SH-SY5Y (cell line): ENCODE data around the gene PHACTR1.

Experiments used
- GATA2 ChIP-seq: IDR thresholded peaks from 2 replicates; pipeline ENCODE4 v1.6.1; 2011; ENCODE audit warnings: mild to moderate bottlenecking, low read depth, low read length
- GATA3 ChIP-seq: IDR thresholded peaks from 2 replicates; pipeline ENCODE4 v1.6.1; 2011; ENCODE audit warnings: low read depth, mild to moderate bottlenecking, low read length, moderate library complexity

Gene PHACTR1

DNA sequence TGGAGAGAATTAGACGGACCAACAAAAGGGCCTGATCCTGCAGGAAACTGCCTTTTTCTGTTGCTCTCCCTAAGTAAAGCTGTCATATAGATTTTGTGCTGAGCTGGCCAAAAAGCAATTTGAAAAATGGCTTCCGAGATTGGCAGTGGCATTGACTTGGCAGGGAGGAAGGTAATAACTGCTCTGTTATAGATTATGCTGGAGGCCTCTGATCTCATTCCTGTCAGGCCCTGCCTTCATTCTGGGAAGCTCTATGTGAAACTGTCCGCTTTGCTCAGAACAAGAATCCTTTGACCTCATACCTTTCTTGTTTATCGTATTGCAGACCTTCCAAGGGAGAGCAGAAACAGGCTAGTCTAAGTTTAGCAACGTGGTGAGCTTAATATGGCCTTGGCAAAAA lies 234.4 kb downstream of the PHACTR1 start:
- TF ChIP-seq GATA3 (no peak), GATA2 (no peak)

DNA sequence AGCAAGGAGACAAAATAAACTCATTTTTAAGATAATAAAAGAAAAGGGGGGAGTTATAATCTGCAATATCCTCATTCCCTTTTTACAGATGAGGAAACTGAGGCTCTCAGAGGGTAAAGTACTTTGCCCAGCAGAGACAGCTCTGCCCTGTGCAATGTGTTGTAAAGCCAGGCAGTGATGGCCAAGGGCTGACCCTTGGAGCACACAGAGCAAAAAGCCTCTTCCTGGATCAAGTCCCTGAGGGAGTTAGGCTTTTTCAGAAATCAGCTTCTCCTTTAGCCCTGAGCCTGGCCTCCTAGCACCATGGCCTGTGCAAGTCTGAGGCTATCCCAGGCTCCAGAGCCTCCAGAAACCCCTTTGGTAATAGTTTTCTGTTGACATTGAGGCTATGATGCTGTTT lies 234.8 kb downstream of the PHACTR1 start:
- TF ChIP-seq GATA3 (no peak), GATA2 (no peak)

DNA sequence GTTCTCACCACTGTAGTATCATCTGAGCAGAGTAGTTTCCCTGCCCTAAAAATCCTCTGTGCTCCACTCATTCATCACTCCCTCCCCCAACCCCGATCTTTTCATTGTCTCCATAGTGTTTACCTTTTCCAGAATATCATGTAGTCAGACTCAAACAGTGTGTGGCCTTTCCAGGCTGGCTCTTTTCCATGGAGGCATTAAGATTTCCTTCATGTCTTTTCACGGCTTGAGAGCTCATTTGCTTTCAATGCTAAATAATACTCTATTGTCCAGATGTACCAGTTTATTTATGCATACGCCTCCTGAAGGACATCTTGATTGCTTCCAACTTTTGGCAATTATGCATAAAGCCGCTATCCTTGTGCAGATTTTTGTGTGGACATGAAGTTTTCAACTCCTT lies 235.8 kb downstream of the PHACTR1 start:
- no peak for TF ChIP-seq GATA2
- no peak for TF ChIP-seq GATA3

DNA sequence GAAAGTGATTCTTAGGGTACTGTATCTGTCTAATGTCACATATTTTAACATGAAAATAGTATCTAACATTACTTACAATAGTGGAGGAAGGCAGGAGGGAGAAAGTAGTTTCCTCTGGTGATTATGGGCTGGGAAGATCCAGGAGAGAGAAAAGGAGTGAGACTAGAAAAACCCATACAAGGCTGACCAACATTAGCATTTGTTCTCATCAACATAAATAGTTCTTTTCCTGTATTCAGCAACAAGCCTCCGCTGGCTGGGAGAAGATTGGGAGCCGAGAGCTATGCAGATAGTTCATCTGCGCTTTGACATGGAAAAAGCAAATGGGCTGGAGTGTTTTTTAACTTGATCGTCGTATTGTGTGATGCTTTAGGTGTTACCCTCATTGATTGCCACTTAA lies 239.4 kb downstream of the PHACTR1 start:
- TF ChIP-seq GATA2 (no peak), GATA3 (no peak)

DNA sequence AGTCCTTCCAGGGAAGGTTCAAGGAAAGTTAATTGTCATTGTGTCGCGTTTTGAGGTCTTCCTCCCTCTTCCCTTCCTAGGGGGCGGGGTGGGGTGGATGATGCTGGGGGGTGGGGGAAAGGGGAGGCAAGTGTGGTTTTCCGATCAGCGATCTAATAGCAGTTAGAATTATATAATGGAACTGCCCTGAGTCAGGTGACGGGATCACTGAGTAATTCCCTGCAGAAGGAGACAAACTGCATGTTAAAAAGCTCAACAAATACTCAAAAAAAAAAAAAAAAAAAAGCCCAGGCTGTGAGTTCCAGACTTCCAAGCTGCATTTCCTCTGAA lies 240.4 kb downstream of the PHACTR1 start:
- no peak for TF ChIP-seq GATA3
- TF ChIP-seq GATA2 = no peak

DNA sequence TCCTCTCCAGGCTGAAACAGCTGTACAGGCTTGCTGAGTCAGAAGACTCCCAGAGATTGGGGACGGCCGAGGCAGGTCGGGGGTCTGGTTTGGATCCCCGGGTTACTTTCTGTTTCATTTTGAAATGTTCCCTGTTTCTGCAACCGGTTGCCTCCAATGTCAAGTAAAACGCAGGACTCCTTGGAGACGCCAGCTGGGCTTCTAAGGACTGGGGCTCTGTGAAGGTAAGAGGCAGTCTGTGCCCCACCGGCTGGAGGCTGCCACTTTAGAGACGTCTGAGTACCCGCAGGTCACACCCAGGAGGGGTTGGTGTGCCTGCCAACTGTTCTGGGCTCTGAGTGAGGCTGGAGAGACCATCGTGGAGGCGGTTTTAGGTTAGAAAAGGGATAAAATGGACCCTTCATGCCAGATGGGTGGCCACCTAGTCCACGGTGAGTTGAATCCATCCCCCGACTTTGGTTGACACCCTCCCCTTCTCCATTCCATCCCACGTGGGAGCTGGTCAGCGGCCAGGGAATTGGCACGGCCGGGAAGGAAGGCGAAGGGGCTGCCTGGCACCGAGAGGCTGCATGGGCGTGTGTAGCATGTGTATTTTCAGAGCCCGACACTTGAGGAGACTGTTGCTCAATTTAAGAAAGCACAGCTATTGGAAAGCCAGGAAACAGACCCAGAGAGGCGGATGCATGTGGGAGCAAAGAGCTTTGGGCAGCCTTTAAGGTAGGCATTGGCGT lies 240.9 kb downstream of the PHACTR1 start:
- TF ChIP-seq GATA2 (no peak), GATA3 (no peak)

DNA sequence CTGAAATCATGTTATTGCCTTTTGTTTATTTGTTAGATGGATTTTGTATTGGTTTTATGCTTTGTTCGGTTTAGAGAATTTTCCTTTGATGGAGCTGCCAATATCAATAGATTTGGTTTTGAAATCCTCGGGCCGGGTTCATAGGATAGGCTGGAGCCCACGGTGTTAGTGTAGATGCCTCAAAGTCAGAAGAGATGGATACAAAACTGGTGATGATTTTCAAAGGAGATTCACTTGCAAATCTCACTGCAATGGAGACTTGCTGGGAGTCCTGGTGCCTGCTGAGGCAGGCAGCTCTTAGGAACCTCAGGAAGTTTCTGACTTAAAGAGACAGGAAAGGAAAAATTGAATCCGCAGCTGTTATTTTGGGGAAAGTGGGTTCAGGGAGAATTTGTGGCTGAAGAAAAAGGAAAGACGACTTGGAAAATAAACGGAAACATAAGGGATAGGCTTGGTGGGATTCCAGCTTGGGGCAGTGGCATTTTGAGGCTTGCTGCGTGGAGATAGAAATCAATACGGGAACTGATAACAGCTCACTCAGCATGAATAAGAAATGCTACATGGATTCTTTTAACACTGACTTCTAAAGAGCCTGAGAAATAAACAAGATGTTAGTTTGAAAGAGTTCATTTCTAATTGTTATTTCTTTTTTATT lies 241.6 kb downstream of the PHACTR1 start:
- TF ChIP-seq GATA3 (no peak), GATA2 (peak; percentile 30; the same call in 1 of the 2 replicates)

DNA sequence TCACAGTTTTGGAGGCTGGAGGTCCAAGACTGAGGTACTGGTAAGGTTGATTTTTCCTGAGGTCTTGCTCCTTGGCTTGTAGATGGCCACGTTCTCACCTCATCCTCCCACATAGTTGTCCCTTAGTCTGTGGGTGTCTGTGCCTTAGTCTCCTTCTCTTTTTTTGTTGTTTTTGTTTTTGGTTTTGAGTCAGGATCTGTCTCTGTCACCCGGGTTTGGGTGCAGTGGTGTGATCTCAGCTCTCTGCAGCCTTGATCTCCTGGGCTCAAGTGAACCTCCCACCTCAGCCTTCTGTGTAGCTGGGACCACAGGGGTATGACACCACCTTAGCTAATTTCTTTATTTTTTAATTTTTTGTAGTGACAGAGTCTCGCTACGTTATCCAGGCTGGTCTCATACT lies 245.2 kb downstream of the PHACTR1 start:
- TF ChIP-seq GATA2 (no peak), GATA3 (no peak)

DNA sequence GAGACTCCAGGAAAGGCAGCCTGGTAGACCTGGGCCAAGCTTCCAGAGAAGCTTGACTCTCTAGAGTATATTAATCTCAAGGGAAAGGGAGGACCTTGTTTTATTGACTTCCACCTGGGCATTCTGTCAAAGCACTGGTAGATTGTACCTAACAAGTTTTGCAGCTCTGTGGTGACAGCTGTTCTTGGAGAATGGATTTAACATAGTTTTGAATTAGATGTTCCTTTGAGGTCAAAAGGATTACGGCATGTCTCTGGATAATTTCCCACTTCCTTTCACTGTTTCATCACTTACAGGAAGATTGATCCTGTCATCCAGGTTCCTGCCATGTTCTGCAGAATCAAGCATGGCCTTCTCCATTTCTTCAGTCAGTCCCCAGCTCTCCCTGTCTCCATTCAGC lies 246.0 kb downstream of the PHACTR1 start:
- TF ChIP-seq GATA2 (no peak), GATA3 (no peak)

DNA sequence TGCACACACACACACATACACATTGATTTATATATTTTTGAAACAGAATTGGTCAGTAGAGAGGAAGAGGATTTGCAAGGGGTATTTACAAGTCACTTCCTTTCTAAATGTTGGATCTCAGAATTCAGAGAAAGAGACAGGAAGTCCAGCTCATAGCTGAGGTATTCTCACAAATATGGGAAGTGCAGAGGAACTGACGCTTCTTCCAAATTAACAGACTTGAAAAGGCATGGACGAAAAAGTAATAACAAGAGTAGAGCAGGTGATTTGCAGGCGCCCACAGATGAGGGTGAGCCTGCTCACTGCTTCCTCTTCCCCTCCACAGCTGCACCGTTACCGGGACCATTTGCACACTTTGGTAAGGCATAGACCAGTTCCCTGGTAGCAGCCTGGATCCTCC lies 246.4 kb downstream of the PHACTR1 start:
- TF ChIP-seq GATA3 = no peak
- TF ChIP-seq GATA2 = no peak

DNA sequence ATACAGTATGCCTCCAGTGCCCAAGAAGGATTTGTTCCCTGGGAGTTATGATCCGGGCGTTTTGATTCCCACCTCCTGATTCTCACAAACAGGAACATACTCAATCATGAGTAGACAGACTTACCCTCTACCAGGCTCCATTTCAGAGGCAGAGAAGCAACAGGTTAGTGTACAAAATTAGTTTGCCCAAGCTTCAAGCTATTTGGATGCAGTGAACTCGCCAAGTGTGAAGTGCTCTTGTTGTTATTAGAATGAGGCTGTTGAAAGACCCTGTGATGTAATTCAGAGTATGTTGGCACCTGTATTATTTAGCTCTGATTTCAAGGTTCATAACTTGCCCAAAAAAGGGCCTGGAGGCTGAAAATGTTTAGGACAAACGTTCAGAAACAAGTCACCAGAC lies 247.0 kb downstream of the PHACTR1 start:
- no peak for TF ChIP-seq GATA2
- TF ChIP-seq GATA3 = no peak

DNA sequence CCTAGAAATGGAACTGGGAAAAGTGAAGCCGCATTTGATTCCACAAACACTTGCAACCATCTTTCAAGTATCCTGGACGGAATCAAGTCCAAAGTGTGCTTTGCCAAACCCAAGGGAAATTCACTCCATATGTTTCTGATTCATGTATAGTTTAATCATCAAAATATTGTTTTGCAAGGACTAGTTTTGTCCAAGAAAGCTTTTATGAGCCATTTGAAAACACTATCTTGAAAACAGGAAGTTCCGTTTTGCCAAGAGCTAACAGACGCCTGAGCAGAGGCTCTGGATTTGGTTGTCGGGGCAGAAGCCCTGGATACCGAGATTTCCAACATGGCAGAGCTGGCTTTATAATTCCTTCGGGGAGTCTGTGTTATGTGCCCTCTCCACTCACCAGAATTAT lies 251.1 kb downstream of the PHACTR1 start:
- no peak for TF ChIP-seq GATA2
- no peak for TF ChIP-seq GATA3

DNA sequence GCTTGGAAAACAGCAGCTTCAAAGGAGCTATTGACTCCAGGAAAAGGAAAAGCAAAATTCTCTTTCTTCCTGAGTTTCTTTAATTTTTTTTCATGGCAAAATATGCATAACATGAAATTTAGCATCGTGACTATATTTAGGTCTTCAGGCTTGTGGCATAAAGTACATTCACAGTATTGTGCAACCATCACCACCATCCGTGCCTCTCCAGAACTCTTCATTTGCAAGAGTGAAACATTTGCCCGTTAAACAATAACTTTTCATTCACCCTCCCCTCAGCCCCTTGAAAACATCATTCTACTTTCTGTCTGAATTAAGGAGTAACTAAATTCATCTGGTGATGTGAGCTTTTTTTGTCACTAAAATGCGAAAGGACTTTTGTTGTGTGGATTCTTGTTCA lies 251.7 kb downstream of the PHACTR1 start:
- no peak for TF ChIP-seq GATA3
- no peak for TF ChIP-seq GATA2

DNA sequence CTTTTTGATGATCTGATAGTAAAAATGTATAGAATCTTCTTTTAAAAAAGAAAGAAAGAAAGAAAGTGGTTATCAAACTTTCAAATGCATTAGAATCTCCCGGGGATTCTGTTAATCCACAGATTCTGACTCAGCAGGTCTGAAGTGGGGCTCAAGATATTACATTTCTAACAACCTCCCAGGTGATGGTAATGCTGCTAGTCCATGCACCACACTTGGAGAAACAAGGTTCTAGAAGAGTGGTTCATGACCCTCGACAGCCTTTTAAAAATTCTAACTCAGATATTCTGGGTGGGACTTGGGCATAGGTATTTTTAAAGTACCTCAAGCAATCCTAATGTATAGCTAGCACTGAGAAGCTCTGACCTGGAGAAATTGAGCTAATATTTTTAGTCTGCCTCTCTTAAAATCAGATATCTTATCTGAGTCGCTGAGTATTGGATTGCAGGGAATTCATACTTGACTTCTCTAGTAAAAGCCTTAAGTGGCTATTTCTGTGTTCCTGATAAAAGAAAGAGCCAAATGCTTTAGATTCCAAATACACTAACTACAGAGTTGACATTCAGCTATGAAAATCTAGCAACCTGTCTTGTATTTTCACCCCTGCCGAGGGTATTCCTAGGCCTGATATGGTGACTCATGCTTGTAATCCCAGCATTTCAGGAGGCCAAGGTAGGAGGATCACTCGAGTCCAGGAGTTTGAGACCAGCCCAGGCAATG lies 252.4 kb downstream of the PHACTR1 start:
- no peak for TF ChIP-seq GATA3
- no peak for TF ChIP-seq GATA2

DNA sequence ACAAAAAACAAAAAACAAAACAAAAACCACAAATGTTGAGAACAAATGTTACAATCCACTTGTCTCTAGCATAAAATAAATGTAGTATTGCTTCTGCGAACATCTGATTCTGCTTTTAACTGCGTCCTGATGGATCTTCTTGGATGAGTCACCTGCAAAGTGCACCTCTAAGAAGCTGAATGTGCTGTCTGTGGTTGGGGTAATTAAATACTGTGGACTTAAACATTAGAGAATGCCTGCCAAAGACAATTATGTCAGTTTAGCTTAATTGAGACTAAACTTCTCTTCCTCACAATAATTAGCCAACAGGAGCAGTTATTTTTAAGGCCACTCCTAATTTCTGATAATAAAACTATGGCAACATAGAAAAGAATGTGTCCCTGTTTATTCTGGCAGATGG lies 253.4 kb downstream of the PHACTR1 start:
- no peak for TF ChIP-seq GATA3
- TF ChIP-seq GATA2 = no peak
